Tibial nerve (tissue), 4 donors: ENCODE results near the gene NFATC2. TPM values are rescaled to one million over a fixed set of nuclear protein-coding genes. Genes with fewer than 3 reads are reported as not detected.
A peak's percentile ranks its signal among the peaks of the same experiment; 100 is the strongest.

ENCODE experiments used
- DNase-seq, 2 donors: peaks; one replicate each; pipeline ENCODE4 v3.0.0-alpha.2; 2019; ENCODE audit warnings: low spot score in 2 of 2
- H3K27ac ChIP-seq, 4 donors: fragments of 200-600 bp; sonication (generic) in 3 of 4; one replicate each; pipeline ENCODE4 v1.5.1; 2017 to 2019; ENCODE audit warnings: mild to moderate bottlenecking in 1 of 4
- H3K27me3 ChIP-seq, 2 donors: fragments of 200-600 bp; sonication (generic) in 1 of 2; one replicate each; pipeline versions ENCODE4 v1.5.1 to v1.6.0; 2017 to 2019
- H3K36me3 ChIP-seq, 3 donors: fragments of 200-600 bp; sonication (generic); one replicate each; pipeline ENCODE4 v1.5.1; 2018 to 2019
- H3K4me1 ChIP-seq, 4 donors: fragments of 200-600 bp; sonication (generic) in 3 of 4; one replicate each; pipeline ENCODE4 v1.5.1; 2017 to 2019
- H3K4me3 ChIP-seq, 4 donors: fragments of 200-600 bp; sonication (generic) in 3 of 4; one replicate each; pipeline ENCODE4 v1.5.1; 2017 to 2019; ENCODE audit warnings: mild to moderate bottlenecking in 1 of 4, moderate library complexity in 1 of 4
- H3K9me3 ChIP-seq, 4 donors: fragments of 200-600 bp; sonication (generic) in 3 of 4; one replicate each; pipeline ENCODE4 v1.5.1; 2017 to 2019
- CTCF ChIP-seq, 5 experiments: fragments of 200-600 bp in 3 of 5; fragments of 450-650 bp in 2 of 5; sonication (generic) in 3 of 5; IDR thresholded peaks; one replicate each; pipeline ENCODE4 v1.5.1; 2016 to 2019; ENCODE audit warnings: antibody characterized with exemption in 5 of 5, mild to moderate bottlenecking in 3 of 5, moderate library complexity in 2 of 5
- EP300 ChIP-seq, 2 donors: sonication (generic); formaldehyde crosslinking; IDR thresholded peaks; one replicate each; pipeline ENCODE4 v1.6.1; 2017; ENCODE audit warnings: antibody characterized with exemption in 2 of 2, mild to moderate bottlenecking in 1 of 2
- POLR2A ChIP-seq, 2 donors: fragments of 450-650 bp; IDR thresholded peaks; one replicate each; pipeline ENCODE4 v1.6.1; 2017; ENCODE audit warnings: antibody characterized with exemption in 2 of 2, mild to moderate bottlenecking in 2 of 2, moderate library complexity in 2 of 2
- WGBS, 2 donors: methylation state at CpG; one replicate each; pipeline ENCODE4 v1.1.5; 2018; 5-methylcytosine and 5-hydroxymethylcytosine counted together
- total RNA-seq, 4 donors: library from RNA; depleted of rRNA; stranded (reverse); fragments of >200 nt; gene quantifications; one replicate each; pipeline ENCODE4 v1.1.0, GENCODE V29; 2016

Gene NFATC2
- total RNA-seq, 4 donors from 2014 or later: 6.0 to 11.5 (median 7.7) TPM

GRCh38 chr20:51423810-51424209 lies 118.7 kb downstream of the NFATC2 start:
- TF ChIP-seq POLR2A (IDR thresholded peaks at IDR 0.05) (no peak), EP300 (IDR thresholded peaks at IDR 0.05) (no peak), CTCF (IDR thresholded peaks at IDR 0.05) (no peak)

GRCh38 chr20:51423290-51423667 lies 119.2 kb downstream of the NFATC2 start:
- H3K27ac ChIP-seq: peak overlapping the region in 2 of 4 donors; percentile 59 to 79
- WGBS, 2 donors: 88 to 100% methylated on average over 1 of the region's 1 CpG
- TF ChIP-seq POLR2A (IDR thresholded peaks at IDR 0.05) (no peak), EP300 (IDR thresholded peaks at IDR 0.05) (no peak), CTCF (IDR thresholded peaks at IDR 0.05) (no peak)

More at GRCh38 chr20:51423810-51424209, 118.7 kb downstream of the NFATC2 start:
- H3K4me3 ChIP-seq: no peak overlapping the region
- H3K36me3 ChIP-seq: no peaks in the 10 kb centered on the region
- no peak for DNase-seq
- WGBS, 2 donors: 45 to 64% methylated on average over 7 of the region's 7 CpGs
- peaks cover 0 to 39% (median 7%) of the 10 kb centered on the region in 4 donors for H3K4me1 ChIP-seq
- H3K27me3 ChIP-seq: no peaks in the 10 kb centered on the region
- peak overlapping the region in 3 of 4 donors; percentile 59 to 79 (median 63) for H3K27ac ChIP-seq
- H3K9me3 ChIP-seq: no peaks in the 10 kb centered on the region

GRCh38 chr20:51422514-51423289 lies 119.8 kb downstream of the NFATC2 start:
- WGBS, 2 donors: 98 to 99% methylated on average over 4 of the region's 4 CpGs
- Histone ChIP-seq H3K4me1 (peaks cover 0 to 28% (median 7%) of the 10 kb centered on the region in 4 donors), H3K27me3 (no peaks in the 10 kb centered on the region), H3K9me3 (no peaks in the 10 kb centered on the region), H3K27ac (no peak overlapping the region), H3K4me3 (no peak overlapping the region), H3K36me3 (no peaks in the 10 kb centered on the region)
- DNase-seq: no peak
- no peak for TF ChIP-seq EP300 (IDR thresholded peaks at IDR 0.05)
- TF ChIP-seq POLR2A (IDR thresholded peaks at IDR 0.05): no peak
- no peak for TF ChIP-seq CTCF (IDR thresholded peaks at IDR 0.05)

More at GRCh38 chr20:51423290-51423667, 119.2 kb downstream of the NFATC2 start:
- DNase-seq: no peak
- H3K36me3 ChIP-seq: no peaks in the 10 kb centered on the region
- peaks cover 0 to 33% (median 7%) of the 10 kb centered on the region in 4 donors for H3K4me1 ChIP-seq
- H3K27me3 ChIP-seq: no peaks in the 10 kb centered on the region
- H3K4me3 ChIP-seq: no peak overlapping the region
- H3K9me3 ChIP-seq: no peaks in the 10 kb centered on the region

- Histone ChIP-seq H3K27me3 (no peaks in the 10 kb centered on the region), H3K9me3 (no peaks in the 10 kb centered on the region), H3K27ac (no peak overlapping the region), H3K36me3 (no peaks in the 10 kb centered on the region), H3K4me3 (no peak overlapping the region), H3K4me1 (peaks cover 0 to 25% (median 7%) of the 10 kb centered on the region in 4 donors)
- no peak for DNase-seq
- TF ChIP-seq CTCF (IDR thresholded peaks at IDR 0.05): no peak
- TF ChIP-seq POLR2A (IDR thresholded peaks at IDR 0.05): no peak
- no peak for TF ChIP-seq EP300 (IDR thresholded peaks at IDR 0.05)
- WGBS, 2 donors: 93 to 96% methylated on average over 3 of the region's 3 CpGs
These were observed 121.7 kb downstream of the NFATC2 start for GRCh38 chr20:51420805-51421204.

- TF ChIP-seq POLR2A (IDR thresholded peaks at IDR 0.05): no peak
- no peak for TF ChIP-seq CTCF (IDR thresholded peaks at IDR 0.05)
- no peak for TF ChIP-seq EP300 (IDR thresholded peaks at IDR 0.05)
- Histone ChIP-seq H3K9me3 (no peaks in the 10 kb centered on the region), H3K4me3 (no peak overlapping the region), H3K27me3 (no peaks in the 10 kb centered on the region), H3K27ac (no peak overlapping the region), H3K36me3 (no peaks in the 10 kb centered on the region), H3K4me1 (peaks cover 0 to 18% (median 5%) of the 10 kb centered on the region in 4 donors)
- 21 to 27% methylated on average over 1 of the region's 1 CpG for WGBS, 2 donors
- DNase-seq: no peak
These were observed 122.4 kb downstream of the NFATC2 start for GRCh38 chr20:51420111-51420510.
